Ramos (cell line): ENCODE results near the gene GRSF1.
"Not testable (repeated sequence)": the region's sequence is repeated elsewhere in the genome, so short reads cannot be mapped to it uniquely, and the experiment has no call there.

ENCODE experiments used
- in situ Hi-C: fragments of 300-500 bp; cut with MboI; formaldehyde crosslinking; loops from one replicate; pipeline ENCODE4 v1.14.3; 2022; ENCODE audit warnings: low sequenced_read_pairs; ENCODE audit not compliant: unreplicated experiment

GRSF1 gene

DNA sequence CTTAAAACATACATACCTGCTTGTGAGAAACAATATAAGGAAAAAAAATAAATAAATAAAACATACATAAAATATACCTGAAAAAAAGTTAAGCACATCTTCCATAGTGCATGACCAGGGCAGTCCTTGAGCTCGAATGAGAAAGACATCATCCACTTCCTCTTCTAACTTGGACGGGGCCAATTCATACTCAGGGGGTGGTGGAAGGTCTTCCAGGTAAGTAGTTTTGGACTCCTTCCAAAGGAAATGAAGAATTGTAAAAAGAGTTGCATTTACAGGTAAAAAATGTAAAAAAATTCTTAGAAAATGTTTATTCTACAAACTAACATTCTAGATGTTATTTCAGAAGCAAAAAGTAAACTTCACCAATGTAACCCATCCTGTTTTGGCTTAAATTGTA, 3.6 kb downstream of the GRSF1 start:
- in situ Hi-C loops = no loop called here

DNA sequence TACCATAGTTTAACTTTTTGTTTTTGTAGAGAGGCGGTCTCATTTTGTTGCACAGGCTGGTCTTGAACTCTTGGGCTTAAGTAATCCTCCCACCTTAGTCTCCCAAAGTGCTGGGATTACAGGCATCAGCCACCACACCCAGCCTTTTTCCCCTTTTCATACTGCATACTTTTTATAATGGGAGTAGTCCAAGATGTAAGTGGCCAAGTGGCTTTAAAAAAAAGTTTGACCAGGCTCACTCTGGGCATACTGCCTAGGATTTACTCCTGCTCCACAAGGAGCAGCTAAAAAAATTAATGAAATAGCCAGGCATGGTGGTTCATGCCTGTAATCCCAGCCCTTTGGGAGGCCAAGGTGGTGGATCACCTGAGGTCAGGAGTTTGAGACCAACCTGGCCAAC, 6.0 kb downstream of the GRSF1 start:
- in situ Hi-C loops = no loop called here

DNA sequence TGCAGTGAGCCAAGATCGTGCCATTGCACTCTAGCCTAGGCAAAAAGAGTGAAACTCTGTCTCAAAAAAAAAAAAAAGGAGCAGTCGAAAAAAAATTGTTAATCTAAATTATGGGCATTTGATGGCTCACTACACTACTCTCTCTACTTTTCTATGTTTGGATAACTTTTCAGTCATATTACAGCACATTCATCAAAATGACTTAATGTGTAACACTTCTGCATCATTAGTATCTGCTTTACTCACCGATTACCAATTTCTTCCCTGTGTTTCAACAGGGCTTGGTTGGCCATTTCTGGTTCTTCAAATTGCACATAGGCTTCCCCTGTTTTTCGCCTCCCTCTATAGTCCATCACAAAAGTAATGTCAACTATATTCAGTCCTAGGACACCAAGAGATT, 8.4 kb downstream of the GRSF1 start:
- in situ Hi-C loops = no loop called here

DNA sequence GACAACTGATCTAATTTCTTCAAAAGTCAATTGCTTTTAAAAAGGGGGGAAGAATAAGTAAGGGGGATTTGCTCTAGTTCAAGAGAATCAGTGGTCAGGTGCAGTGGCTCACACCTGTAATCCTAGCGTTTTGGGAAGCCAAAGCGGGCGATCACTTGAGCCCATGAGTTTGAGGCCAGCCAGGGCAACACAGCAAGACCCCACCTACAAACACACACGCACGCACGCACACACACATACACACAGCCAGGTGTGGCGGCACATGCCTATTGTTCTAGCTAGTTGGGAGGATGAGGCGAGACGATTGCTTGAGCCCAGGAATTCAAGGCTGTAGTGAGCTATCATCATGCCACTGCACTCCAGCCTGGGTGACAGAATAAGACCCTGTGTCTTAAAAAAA, 9.6 kb downstream of the GRSF1 start:
- in situ Hi-C loops = no loop called here

DNA sequence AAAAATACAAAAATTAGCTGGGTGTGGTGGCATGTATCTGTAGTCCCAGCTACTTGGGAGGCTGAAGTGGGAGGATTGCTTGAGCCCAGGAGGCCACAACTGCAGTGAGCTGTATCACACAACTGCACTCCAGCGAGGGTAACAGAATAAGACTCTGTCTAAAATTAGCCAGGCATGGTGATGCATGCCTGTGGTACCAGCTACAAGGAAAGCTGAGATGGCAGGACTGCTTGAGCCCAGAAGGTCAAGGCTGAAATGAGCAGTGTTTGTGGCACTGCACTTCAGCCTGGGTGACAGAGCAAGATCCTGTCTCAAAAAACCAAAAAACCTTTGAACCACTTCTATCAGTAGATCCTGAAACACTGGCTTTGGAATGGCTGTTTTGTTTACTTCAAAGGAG, 10.2 kb downstream of the GRSF1 start:
- in situ Hi-C loops = no loop called here

DNA sequence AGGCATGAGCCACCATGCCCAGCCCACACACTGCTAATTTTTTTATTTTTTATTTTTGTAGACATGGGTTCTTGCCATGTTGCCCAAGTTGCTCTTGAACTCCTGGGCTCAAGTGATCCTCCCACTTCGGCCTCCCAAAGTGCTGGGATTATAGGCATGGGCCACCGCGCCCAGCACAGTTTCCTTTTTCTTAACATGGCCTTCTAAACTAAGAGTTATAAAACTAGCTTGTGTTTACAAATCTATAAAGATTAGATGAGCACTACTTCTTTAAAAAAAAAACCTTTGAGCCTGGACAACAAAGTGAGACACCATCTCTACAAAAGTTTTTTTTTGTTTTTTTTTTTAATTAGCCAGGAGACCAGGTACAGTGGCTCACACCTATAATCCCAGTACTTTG, 10.7 kb downstream of the GRSF1 start:
- in situ Hi-C loops = no loop called here

DNA sequence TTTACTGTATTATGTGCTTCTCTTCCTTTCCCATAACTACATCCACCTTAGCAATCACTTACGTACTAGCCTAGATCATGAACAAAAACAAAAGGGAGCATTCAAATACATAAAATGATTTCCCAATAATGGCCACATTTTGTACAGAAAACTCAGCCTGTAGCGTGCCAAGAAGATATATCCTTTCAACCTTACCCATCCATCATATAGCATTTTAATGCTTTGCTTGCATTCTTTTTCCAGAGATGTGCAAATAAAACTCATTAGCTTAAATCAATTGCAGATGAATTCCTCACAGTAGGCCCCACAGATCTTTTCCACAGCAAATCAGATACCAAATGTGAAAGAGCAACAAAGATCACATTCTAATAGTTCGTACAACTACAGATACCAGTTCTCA, 20.8 kb downstream of the GRSF1 start:
- in situ Hi-C loops = no loop called here

DNA sequence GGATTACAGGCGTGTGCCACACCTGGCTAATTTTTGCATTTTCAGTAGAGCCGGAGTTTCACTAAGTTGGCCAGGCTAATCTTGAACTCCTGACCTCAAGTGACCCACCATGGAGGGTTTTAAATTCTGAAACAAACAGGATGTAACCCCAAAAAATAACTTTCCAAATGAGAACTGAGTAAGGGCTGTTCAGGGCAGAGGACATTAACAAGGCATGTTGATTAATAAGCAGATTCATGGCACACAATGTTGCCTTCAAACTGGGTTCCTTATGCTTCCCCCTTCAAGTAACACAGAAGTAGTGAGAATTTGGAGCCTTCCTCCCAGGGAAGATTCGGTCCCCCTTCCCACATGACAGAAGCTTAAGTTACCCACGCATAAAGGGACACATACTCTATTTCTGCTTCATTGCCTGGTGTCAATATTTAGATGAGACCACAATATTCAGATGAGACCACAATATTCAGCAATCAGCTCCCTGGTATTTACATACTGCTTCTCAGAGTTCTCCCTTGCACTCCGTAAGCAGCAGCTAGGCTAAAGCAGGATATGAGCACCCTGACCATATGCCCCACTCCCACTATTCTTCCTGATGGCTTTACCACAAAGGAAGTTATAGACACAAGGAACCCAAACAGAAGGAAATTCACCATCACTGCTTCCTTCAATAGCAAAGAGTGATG, 21.4 kb downstream of the GRSF1 start:
- in situ Hi-C loops = no loop called here

DNA sequence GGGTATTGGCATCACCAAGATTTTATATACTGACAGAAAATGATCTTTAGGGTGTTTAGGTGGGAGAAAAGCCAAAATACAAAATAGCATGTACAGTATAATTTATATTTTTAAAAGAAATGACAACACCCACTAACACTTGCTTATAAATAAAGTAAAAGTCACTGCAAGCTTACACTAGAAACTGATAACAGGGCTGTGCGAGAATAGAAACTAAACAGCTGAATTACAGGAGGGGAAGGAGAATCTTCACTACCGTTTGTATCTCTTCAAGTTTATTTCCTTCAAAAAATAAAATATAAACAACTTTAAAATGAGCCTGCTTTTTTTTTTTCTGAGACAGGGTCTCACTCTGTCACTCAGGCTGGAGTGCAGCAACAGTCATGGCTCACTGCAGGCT, 22.8 kb downstream of the GRSF1 start:
- in situ Hi-C loops = no loop called here

DNA sequence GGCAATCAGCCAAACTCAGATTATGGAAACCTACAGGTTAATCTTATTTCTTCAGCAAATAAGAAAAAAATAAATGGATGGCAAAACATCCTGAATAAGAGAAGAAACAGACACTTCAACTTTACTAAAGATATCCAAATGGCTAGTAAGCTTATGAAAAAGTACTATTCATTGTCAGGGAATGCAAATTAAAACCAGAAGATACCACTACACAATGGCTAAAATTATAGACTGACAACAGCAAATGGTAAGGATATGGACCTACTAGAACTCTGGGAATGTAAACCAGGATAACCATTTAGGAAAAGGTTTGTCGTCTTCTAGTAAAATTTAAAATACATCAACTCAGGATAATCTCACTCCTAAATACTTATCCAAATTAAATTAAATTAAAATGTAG, 24.3 kb downstream of the GRSF1 start:
- in situ Hi-C loops = no loop called here

DNA sequence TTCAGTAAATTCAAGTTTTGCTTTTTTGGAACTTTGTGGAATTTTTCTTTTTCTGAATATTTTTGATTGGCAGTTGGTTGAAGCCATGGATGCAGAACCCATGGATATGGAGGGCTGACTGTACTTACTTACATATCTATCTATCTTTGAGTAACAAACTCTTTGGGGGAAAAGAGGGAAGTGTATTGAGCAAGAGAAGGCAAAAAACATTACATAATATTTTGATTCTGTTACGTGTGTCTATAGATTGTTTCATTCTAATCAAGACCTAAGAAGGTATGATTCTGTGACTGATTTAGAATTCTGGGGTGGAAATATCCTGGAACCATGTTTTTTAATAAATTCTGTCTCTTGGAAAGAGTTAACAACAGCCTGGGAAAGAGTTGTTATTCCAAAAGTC, 31.5 kb downstream of the GRSF1 start:
- in situ Hi-C loops = no loop called here

DNA sequence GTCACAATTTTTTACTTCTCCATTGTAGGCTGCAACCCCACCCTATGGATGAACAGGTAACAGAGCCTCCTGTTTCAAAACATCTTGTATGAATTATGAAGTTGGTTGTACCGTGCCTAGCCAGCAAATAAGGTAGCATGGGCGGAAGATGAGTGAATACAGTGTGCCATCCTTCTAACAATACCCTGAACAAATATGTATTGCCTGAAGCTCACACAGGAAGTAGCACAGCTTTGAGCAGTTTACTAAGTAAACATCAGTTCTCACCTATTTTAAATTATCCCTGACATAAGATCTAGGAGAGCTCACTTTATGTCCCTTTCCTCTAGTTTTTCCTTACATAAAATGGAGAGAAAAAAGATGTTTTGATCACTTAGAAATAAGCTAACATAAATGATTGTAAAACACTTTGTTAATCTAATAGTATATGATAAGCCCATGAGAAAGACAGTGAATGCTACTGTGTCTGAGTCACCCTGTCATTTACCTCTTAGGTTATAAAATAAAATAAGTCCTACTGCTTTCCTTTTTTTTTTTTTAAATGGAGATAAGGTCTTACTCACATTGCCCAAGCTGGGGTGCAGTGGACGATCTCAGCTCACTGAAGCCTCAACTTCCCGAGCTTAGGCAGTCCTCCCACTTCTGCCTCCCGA, 36.6 kb downstream of the GRSF1 start:
- in situ Hi-C loops = no loop called here

DNA sequence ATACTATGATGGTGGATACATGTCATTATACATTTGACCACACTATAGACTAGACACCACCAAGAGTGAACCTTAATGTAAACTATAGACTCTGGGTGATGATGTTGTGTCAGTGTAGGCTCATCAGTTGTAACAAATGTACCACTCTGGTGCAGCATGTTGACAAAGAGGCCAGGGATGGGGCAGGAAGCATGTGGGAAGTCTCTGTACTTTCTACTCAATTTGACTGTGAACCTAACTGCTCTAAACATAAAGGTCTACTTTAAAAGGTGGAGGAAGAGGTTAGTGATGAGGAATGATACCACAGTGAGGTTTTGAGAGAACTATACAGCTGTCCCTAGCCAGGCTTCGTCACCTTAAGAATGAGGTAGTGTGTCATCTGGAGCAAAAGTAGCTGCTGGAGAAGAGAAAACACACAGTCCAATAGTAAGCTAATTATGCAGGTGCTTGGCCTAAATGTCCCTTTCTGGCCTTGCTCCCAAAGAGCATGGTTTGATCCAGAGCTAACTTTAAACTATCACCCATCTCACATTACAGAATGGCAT, 38.4 kb downstream of the GRSF1 start:
- in situ Hi-C loops = no loop called here

DNA sequence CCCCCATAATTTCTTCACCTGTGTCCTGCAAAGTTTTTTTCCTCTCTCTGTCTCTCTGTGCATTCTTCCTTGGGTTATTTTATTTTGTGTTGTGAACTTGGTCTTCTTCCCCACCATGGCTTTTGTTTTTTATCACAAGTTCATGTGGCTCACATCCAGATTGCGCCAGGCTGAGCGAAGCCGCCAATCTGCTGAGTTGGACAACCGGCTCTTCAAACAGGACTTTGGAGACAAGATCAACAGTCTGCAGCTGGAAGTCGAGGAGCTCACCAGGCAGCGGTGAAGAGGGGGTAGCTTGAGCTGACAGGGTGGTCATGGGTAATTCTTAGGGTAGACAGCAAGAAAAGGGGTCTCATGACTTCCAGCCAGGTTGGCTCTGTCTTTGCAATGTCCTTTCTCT, 46.1 kb downstream of the GRSF1 start:
- in situ Hi-C loops = no loop called here

DNA sequence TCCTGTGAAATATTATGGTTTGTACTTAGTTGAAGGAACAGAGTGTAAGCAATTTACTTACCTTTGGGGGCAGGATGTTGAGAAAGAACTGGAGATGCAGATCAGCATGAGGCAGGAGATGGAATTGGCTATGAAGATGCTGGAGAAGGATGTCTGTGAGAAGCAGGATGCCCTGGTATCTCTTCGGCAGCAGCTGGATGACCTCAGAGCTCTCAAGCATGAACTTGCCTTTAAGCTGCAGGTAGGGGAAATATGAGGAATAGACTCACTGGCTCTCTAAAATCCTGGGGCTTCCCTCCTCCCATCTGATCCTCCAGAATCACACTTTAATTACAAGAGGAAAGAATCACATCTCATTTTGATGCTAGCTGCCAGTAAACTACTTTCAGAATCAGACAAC, 51.0 kb downstream of the GRSF1 start:
- in situ Hi-C loops = no loop called here

DNA sequence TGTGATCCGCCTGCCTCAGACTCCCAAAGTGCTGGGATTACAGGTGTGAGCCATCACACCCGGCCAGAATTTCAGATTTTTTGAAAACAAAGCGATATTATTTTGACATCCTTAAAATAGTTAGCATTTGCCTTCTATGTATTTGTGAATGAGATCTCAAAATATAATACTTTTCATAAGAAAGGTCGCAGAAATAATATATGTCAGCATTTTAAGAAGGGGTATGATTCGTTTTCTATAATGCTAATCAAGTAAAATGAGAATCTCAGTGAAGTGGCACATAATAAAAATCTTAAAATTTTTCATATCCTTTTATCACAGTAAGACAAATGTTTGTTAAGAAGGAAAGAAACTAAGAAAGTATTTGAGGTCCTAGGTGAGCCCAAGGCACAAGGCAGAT, 52.2 kb downstream of the GRSF1 start:
- in situ Hi-C loops = no loop called here

DNA sequence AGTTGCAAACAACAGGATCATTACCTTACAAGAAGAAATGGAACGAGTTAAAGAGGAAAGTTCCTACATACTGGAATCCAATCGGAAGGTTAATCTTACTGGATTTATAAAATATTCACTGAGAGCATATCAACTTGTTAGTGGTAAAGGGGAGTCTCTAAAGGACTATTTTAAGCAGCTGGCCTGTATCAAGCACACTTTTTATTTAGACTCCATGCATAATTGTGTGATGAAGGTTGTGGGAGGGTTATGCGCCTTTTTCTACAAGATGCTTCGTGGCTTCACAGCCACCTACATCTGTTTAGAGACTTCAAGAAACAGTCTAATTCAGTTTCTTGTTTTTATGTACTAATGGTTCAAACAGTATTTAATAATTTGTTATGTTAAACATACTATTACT, 56.6 kb downstream of the GRSF1 start:
- in situ Hi-C loops = no loop called here

DNA sequence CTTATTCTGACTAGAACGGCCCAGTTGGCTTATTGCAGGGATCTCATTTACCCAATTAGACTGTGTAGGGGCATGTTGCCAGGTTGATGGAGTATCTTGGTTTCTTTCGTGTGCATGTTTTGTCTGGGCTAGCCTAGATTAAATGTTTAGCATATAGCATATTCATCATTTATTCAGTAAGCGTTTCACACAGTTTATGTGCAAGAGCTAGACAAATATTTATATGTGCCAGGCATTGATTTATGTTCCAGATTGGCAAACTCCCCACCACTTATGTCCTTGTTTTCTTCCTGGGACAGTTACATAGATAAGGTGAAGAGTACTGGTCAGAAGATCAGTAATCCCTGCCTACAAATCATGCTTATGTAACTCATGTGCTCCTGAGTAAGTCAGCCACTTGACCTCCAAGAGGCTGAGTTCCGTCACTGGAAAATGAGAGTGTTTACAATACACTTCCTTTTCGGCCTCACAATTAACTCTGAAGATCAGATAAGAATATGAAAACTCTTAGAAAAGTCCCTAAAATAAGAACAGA, 60.7 kb downstream of the GRSF1 start:
- in situ Hi-C loops = no loop called here

DNA sequence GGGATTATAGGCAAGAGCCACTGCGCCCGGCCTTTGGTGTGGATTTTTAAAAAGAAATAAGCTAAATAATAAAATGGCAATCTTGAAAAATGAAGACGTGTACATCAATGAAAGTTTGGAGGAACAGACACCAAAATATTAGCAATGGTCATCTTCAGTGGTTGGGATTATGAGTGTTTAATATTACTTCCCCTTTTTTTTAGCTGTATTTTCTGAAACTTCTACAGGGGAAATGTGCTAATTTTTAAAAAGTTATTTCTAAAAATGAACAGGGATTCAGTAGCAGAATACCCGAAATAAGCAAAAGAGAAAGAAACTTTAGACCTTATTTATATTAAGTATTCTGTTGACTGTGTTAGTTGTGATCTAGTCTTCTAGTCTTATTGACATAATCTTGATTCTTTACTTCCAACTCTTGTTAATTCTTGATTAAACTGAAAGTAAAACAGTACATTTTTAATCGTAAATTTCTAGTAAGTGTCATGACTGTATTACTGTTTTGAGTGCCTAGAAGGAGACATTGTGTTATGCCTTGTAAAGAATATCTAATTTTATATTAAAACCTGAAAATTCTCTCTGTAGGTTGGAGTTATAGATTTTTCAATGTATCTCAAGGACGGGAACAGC, 66.6 kb downstream of the GRSF1 start:
- in situ Hi-C loops = no loop called here

DNA sequence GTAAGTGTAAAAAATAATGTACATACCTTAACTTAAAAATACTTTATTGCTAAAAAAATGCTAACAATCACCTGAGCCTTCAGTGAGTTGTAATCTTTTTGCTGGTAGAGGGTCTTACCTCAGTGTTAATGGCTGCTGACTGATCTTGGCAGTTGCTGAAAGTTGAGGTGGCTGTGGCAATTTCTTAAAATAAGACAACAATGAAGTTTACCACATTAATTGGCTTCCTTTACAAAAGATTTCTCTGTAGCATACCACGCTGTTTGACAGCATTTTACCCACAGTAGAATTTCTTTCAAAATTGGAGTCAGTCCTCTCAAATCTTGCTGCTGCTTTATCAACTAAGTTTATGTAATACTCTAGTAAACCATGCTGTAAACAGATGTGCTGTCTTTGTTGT, 70.3 kb downstream of the GRSF1 start:
- in situ Hi-C loops = not testable (repeated sequence)

DNA sequence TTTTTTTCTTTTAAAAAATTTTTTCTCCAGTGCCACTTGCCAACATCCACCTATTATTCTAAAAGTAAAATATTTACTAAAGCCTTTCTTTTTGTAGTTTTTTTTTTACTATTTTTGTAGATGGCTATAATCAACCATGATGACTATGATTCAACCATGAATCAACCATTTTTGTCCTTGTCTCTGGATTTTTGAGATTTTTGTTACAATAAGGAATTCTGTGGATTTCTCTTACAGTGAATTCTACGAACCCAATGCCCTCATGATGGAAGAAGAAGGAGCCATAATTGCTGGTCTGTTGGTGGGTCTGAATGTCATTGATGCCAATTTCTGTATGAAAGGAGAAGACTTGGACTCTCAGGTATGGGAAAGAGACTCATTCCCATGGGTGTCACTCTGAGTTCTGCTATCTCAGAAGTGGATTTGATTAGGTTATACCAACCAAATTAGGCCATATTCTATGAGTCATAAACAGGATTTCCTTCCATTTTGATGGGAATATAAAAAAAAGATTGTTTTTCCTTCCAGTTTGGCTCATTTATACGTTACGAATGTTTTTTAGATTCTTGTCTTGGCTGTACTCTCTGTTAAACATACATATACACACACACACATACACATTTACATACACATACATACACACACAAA, 71.3 kb downstream of the GRSF1 start:
- in situ Hi-C loops = no loop called here
